Posterior vena cava (tissue), 2 donors: ENCODE measurements around the gene WDSUB1. TPM values are rescaled to one million over a fixed set of nuclear protein-coding genes. Genes with fewer than 3 reads are reported as not detected.
A peak's percentile ranks its signal among the peaks of the same experiment; 100 is the strongest.

Experiments
- DNase-seq: peaks from one replicate; pipeline ENCODE4 v3.0.0-alpha.2; 2020; ENCODE audit warnings: low spot score
- intact Hi-C, 2 donors: fragments of 100-400 bp; cut with DNase I; formaldehyde crosslinking; loops; one replicate each; pipeline versions ENCODE4 v1.14.1 to v1.14.2; 2022 to 2023
- long read RNA-seq, 2 donors: library from polyadenylated mRNA; unstranded; transcript quantifications; one replicate each; pipeline ENCODE4 v2.0.0, GENCODE V29; 2020 to 2021
- total RNA-seq, 2 donors: library from RNA; stranded (reverse); fragmentation: NEBNext Ultra II Directional; extraction: Animal tissue kit (Norgen Biotek cat#: 25700); gene quantifications; one replicate each; pipeline ENCODE4 v1.2.1, GENCODE V29; 2021
- donor health status: DM: yes; HTN: yes; CAD: no.
- donor health status: DM: yes; HTN: yes; CAD: no.

Gene WDSUB1
- total RNA-seq = 1 to 10 TPM; 4.9 to 7.9 TPM
- long read RNA-seq, donor 1, partial matches to known transcripts = 0 of 7 reads
- long read RNA-seq, donor 1, other reads (novel, unspliced or antisense) = 2 of 7 reads
- long read RNA-seq, donor 2, transcript WDSUB1-202 (11 exons, 1,912 nt) = major isoform, 14 of 21 reads
- long read RNA-seq, donor 2, partial matches to known transcripts = 0 of 21 reads
- long read RNA-seq, donor 2, other reads (novel, unspliced or antisense) = 6 of 21 reads

- intact Hi-C loops = no loop called here
- DNase-seq = peak; percentile 86
These were observed at the start of gene WDSUB1 for GRCh38 chr2:159285929-159286708. Gene WDSUB1 (minus strand): TSS chr2:159286703. CDS start chr2:159283069, 3,634 bp downstream.

- DNase-seq = no peak
- intact Hi-C loops = no loop called here
These were observed 40.2 kb upstream of the WDSUB1 start for GRCh38 chr2:159326569-159327255.

- DNase-seq = no peak
- intact Hi-C loops = no loop called here
These were observed 35.9 kb upstream of the WDSUB1 start for GRCh38 chr2:159322419-159322818.

- no peak for DNase-seq
- intact Hi-C loops = no loop called here
These were observed 31.0 kb upstream of the WDSUB1 start for GRCh38 chr2:159317392-159318088.

GRCh38 chr2:159307942-159308341 is 21.4 kb upstream of the WDSUB1 start:
- no peak for DNase-seq
- intact Hi-C loops = no loop called here

- intact Hi-C loops = no loop called here
These were observed 14.1 kb upstream of the WDSUB1 start for GRCh38 chr2:159300586-159300985.

GRCh38 chr2:159298967-159299366 is 12.5 kb upstream of the WDSUB1 start:
- DNase-seq = no peak
- intact Hi-C loops = no loop called here

More at GRCh38 chr2:159300586-159300985, 14.1 kb upstream of the WDSUB1 start:
- DNase-seq = no peak

- intact Hi-C loops = no loop called here
- no peak for DNase-seq
These were observed 10.7 kb upstream of the WDSUB1 start for GRCh38 chr2:159297042-159297707.

- DNase-seq = no peak
- intact Hi-C loops = no loop called here
These were observed 5.7 kb upstream of the WDSUB1 start for GRCh38 chr2:159292157-159292556.

- DNase-seq = no peak
- intact Hi-C loops = no loop called here
These were observed 3.9 kb upstream of the WDSUB1 start for GRCh38 chr2:159290289-159290907.

- intact Hi-C loops = no loop called here
- DNase-seq = no peak
These were observed 1.2 kb upstream of the WDSUB1 start for GRCh38 chr2:159287733-159288132.

- peak; percentile 99 for DNase-seq
- intact Hi-C loops = no loop called here
These were observed 372 bp upstream of the WDSUB1 start for GRCh38 chr2:159286709-159287441.

- DNase-seq = no peak
- intact Hi-C loops = no loop called here
These were observed 1.1 kb downstream of the WDSUB1 start for GRCh38 chr2:159285433-159285832.

- intact Hi-C loops = no loop called here
- no peak for DNase-seq
These were observed 3.0 kb downstream of the WDSUB1 start for GRCh38 chr2:159283529-159283928.

GRCh38 chr2:159281002-159281401 is 5.5 kb downstream of the WDSUB1 start:
- no peak for DNase-seq
- intact Hi-C loops = no loop called here

GRCh38 chr2:159279700-159280099 is 6.8 kb downstream of the WDSUB1 start:
- intact Hi-C loops = no loop called here
- DNase-seq = no peak

- intact Hi-C loops = no loop called here
- DNase-seq = no peak
These were observed 11.4 kb downstream of the WDSUB1 start for GRCh38 chr2:159275111-159275510.

- intact Hi-C loops = no loop called here
These were observed 14.3 kb downstream of the WDSUB1 start for GRCh38 chr2:159272156-159272555.

More at GRCh38 chr2:159272156-159272555, 14.3 kb downstream of the WDSUB1 start:
- DNase-seq = no peak
